GM13976 (cell line): ENCODE results near the gene NOTCH2.
A peak's percentile ranks its signal among the peaks of the same experiment; 100 is the strongest.

Experiments
- DNase-seq: peaks from one replicate; pipeline ENCODE4 v3.0.0; 2012; ENCODE audit warnings: low spot score
- CTCF ChIP-seq: IDR thresholded peaks from 2 replicates; pipeline ENCODE4 v1.5.1; 2012; ENCODE audit warnings: borderline replicate concordance, mild to moderate bottlenecking; ENCODE audit not compliant: insufficient read depth; ENCODE audit errors: extremely low read depth, missing control alignments, control extremely low read depth
- in situ Hi-C: fragments of 300-500 bp; cut with MboI; formaldehyde crosslinking; loops from one replicate; pipeline ENCODE4 v1.12.0; 2022; ENCODE audit warnings: low sequenced_read_pairs, mixed read lengths, inconsistent platforms; ENCODE audit not compliant: unreplicated experiment

Gene NOTCH2

GRCh38 chr1:119878171-119878570 lies 191.3 kb downstream of the NOTCH2 start:
- no peak for TF ChIP-seq CTCF
- in situ Hi-C loops: loop anchor here (25.0 kb wide), 1 partner anchor 91 kb away; no protein-coding TSS in a partner anchor
- DNase-seq: no peak

- TF ChIP-seq CTCF: no peak
- in situ Hi-C loops: no loop called here
- DNase-seq: no peak
These were observed 195.3 kb downstream of the NOTCH2 start for GRCh38 chr1:119874186-119874585.

DNA sequence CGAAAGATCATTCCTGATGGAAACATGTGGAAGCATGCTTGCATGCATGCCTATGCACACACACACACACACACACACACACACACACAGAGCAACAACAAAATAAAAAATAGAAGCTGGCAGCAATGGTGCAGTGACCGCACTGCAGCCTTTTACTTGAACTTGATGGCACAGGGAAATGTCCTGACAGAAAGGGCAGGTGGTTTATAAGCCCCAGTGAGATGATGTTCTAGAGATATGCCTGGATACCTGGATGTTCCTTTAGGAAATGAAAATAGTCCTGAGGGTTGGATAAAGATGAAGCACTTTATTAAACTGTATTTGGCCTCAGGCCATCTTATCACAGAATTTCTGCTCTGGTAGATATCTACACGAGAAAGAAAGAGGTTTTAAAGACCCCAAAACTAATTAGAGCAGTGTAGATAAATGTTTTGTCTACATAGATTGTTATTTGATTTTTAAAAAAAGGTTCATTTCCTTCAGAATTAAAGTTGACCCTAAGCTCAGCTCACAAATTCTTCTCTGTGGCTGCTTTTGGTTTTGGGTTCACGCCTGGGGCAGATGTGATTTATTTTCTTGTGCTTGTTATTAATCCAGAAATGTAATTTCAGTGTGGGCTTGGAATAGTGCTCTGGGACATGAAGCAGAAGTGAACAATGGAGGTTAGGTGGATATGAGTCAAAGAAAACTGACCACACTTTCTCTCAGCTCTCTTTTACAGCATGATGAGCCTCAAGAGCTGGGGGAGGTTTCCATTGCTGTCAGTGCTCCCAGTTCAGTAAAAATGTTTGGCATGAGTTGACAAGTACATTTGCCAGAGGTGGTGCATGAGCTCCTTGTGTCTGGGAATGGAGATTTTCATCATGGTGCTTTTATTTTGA lies 196.1 kb downstream of the NOTCH2 start:
- in situ Hi-C loops: no loop called here
- no peak for DNase-seq
- TF ChIP-seq CTCF: no peak

GRCh38 chr1:119871881-119872280 lies 197.6 kb downstream of the NOTCH2 start:
- DNase-seq: no peak
- TF ChIP-seq CTCF: no peak
- in situ Hi-C loops: no loop called here

DNA sequence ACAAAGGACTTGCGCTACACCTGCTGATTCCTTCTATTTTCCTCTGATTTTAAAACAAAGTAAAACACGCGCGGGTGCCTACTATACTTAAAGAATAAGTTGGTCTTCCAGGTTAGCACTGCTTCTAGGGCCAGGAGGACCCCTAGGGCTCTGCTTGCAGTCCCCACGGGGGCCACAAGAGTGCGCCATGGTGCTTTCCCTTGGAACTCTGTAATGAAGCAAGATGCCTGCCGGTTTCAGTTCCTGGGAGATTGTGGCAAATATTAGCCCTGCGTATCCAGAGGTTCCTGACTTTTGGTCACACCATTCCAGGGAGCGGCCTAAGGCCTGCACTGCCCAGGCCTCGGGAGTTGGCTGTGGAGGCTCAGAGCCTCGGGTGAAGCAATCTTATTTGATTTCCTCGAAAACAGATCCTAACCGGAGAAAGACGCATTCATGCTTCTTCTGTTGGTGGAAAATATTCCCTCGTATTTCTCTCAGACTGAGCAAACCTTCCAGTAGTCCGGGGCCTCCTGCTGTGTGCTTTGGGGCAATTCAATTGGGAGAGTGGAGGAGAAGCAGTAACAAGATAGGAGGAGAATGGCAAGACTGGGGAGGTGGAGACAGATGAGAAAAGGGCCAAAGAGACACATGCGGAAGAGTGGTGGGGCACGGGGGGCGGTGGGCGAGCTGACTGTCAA lies 198.4 kb downstream of the NOTCH2 start:
- in situ Hi-C loops: no loop called here
- TF ChIP-seq CTCF: peak; percentile 73
- DNase-seq: peak; percentile 61

- DNase-seq: no peak
- in situ Hi-C loops: no loop called here
- no peak for TF ChIP-seq CTCF
These were observed 199.5 kb downstream of the NOTCH2 start for GRCh38 chr1:119869995-119870394.
